Measurements from ENCODE around the gene GPC5. TPM values are rescaled to one million over a fixed set of nuclear protein-coding genes. Genes with fewer than 3 reads are reported as not detected.
"Not testable (repeated sequence)": the region's sequence is repeated elsewhere in the genome, so short reads cannot be mapped to it uniquely, and the experiment has no call there.

GPC5 gene
- total RNA-seq, 4 donors from 2014 or later, result 0.74 to 1.1 TPM; not detected in 2

- ATAC-seq (ENCODE audit: low FRiP score) (no peak), DNase-seq (ENCODE audit: low spot score) (no peak)
- no peak for TF ChIP-seq CTCF (IDR thresholded peaks at IDR 0.05)
Observed at GRCh38 chr13:92491839-92492238, 1093.4 kb downstream of the GPC5 start.

GRCh38 chr13:92494915-92495314, 1096.5 kb downstream of the GPC5 start:
- no peak for ATAC-seq (ENCODE audit: low FRiP score)
- DNase-seq (ENCODE audit: low spot score), result no peak
- TF ChIP-seq CTCF (IDR thresholded peaks at IDR 0.05), result no peak

- DNase-seq (ENCODE audit: low spot score) (no peak), ATAC-seq (ENCODE audit: low FRiP score) (no peak)
- no peak for TF ChIP-seq CTCF (IDR thresholded peaks at IDR 0.05)
Observed at GRCh38 chr13:92500192-92500591, 1101.8 kb downstream of the GPC5 start.

DNA sequence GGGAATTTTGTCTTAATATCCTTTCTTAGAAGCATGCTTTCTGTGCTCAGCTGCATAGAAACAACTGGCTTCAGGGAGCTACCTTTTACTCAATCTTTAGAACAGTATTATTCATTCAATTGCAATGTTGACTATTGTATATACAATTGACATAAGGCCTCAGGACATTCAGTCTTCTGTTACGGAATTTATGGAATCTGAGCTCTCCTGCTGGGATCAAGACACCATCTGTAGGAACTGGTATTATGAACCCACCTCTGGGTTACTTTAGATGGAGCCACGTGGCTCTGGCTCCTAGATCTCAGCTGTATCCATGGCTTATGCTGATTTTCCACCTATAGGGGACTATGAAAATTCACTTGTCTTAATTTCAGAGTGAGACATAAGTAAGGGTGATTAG, 1112.0 kb downstream of the GPC5 start:
- ATAC-seq (ENCODE audit: low FRiP score), result no peak
- DNase-seq (ENCODE audit: low spot score), result no peak
- no peak for TF ChIP-seq CTCF (IDR thresholded peaks at IDR 0.05)

- DNase-seq (ENCODE audit: low spot score) (no peak), ATAC-seq (ENCODE audit: low FRiP score) (no peak)
- no peak for TF ChIP-seq CTCF (IDR thresholded peaks at IDR 0.05)
Observed at GRCh38 chr13:92512852-92513251, 1114.4 kb downstream of the GPC5 start.

DNA sequence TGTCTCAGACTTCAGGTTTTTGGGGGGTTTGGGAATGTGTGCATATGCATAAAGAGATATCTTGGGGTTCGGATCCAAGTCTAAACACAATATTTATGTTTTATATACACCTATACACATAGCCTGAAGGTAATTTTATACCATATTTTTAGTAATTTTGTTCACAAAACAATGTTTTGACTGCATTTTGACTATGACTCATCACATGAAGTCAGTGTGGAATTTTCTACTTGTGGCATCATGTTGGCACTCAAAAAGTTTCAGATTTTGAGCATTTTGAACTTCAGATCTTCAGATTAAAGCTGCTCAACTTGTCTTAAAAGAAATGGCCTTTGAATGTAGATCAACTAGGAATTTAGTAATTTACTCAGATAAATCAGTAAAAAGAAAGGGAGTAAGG, 1115.3 kb downstream of the GPC5 start:
- no peak for TF ChIP-seq CTCF (IDR thresholded peaks at IDR 0.05)
- no peak for DNase-seq (ENCODE audit: low spot score)

DNA sequence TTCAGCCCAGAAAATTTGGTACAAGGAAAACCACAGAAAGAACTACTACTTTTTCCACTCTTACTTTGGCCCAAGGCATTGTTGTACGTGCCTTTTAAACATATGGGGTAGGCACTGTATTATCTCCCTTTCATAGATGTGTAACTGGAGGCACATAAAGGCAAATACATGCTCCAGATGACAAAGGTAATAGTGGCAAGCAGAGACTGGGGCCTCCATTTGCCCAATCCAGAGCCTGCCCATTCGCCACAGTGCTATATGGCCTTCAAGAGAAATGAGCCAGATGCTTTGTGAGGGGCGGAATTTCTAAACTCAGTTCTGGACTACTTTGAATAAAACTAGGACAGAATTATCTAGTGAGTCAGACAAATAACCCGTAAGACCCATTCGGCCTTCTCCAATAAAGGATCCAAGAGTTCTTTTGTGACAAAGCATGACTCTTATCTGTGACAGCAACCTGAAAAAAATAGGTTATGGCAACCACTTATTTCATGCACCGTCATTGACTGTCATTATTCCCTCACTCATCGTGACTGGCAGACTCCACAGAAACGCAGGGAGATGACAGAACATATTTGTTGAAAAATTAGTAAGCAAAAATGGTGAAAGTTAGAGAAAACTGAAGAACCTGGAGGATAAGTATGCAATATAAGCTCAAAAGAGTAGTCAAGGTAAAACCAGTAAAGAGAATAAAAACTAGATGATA, 1116.2 kb downstream of the GPC5 start:
- ATAC-seq (ENCODE audit: low FRiP score), result no peak
- TF ChIP-seq CTCF (IDR thresholded peaks at IDR 0.05), result no peak

More for the DNA sequence above, 1115.3 kb downstream of the GPC5 start:
- no peak for ATAC-seq (ENCODE audit: low FRiP score)

DNA sequence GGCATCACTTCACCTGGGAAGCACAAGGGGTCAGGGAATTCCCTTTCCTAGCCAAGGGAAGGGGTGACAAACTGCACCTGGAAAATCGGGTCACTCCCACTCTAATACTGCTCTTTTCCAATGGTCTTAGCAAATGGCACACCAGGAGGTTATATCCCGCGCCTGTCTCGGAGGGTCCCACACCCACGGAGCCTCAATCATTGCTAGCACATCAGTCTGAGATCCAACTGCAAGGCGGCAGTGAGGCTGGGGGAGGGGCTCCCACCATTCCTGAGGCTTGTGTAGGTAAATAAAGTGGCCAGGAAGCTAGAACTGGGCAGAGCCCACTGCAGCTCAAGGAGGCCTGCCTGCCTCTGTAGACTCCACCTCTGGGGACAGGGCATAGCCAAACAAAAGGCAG, 1118.5 kb downstream of the GPC5 start:
- not testable (repeated sequence) for ATAC-seq (ENCODE audit: low FRiP score); DNase-seq (ENCODE audit: low spot score)

More for the DNA sequence above, 1116.2 kb downstream of the GPC5 start:
- DNase-seq (ENCODE audit: low spot score), result no peak

- DNase-seq (ENCODE audit: low spot score); ATAC-seq (ENCODE audit: low FRiP score): not testable (repeated sequence)
Observed at GRCh38 chr13:92518622-92519021, 1120.2 kb downstream of the GPC5 start.
